OCI-LY3 (cell line): ENCODE results near the gene H2BK1.

Source experiments
- EZH2phosphoT487 ChIP-seq: fragments of 200-600 bp; shearing (Covaris generic); IDR thresholded peaks from 2 replicates; pipeline ENCODE4 v1.6.1; 2018; ENCODE audit warnings: antibody characterized with exemption, mixed run types, low read depth
- TF ChIP-seq, protein P1 (sequence below): fragments of 200-600, 300-600 bp; sonication (generic); IDR thresholded peaks from 2 replicates; pipeline ENCODE4 v1.5.1; 2014; ENCODE audit warnings: antibody characterized with exemption, low read length, low read depth

DNA sequence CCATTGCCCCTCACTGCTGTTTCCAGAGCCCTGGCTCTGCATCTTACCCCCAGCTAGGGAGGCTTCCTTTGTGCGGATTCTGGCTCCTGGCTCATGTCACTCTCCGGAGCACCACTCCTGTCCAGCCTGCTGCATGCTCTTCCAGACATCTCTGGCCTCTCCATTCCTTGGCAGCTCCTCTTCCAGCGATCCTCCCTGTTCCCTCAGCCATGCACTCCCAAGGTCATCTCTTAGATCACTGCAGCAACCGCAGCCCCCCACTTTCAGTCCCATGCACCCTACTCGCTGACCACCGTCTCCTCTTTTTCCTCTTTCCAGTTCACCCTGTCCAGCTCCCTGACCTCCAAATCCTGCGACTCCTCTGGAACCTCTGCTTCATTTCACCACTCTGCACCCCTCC, 45.1 kb upstream of the H2BK1 start:
- TF ChIP-seq, protein P1, sequence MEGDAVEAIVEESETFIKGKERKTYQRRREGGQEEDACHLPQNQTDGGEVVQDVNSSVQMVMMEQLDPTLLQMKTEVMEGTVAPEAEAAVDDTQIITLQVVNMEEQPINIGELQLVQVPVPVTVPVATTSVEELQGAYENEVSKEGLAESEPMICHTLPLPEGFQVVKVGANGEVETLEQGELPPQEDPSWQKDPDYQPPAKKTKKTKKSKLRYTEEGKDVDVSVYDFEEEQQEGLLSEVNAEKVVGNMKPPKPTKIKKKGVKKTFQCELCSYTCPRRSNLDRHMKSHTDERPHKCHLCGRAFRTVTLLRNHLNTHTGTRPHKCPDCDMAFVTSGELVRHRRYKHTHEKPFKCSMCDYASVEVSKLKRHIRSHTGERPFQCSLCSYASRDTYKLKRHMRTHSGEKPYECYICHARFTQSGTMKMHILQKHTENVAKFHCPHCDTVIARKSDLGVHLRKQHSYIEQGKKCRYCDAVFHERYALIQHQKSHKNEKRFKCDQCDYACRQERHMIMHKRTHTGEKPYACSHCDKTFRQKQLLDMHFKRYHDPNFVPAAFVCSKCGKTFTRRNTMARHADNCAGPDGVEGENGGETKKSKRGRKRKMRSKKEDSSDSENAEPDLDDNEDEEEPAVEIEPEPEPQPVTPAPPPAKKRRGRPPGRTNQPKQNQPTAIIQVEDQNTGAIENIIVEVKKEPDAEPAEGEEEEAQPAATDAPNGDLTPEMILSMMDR, result no peak
- TF ChIP-seq EZH2phosphoT487, result no peak
